Measurements from ENCODE around the gene ENTPD8.
"Not testable (repeated sequence)": the region's sequence is repeated elsewhere in the genome, so short reads cannot be mapped to it uniquely, and the experiment has no call there.

Gene ENTPD8

GRCh38 chr9:137390553-137391410, 50.4 kb downstream of the ENTPD8 start:
- no peak for DNase-seq

GRCh38 chr9:137389428-137389746, 51.8 kb downstream of the ENTPD8 start:
- DNase-seq = no peak

- DNase-seq = no peak
These were observed 52.3 kb downstream of the ENTPD8 start for GRCh38 chr9:137388589-137389427.

GRCh38 chr9:137387891-137388560, 53.1 kb downstream of the ENTPD8 start:
- DNase-seq = no peak

GRCh38 chr9:137387114-137387890, 53.9 kb downstream of the ENTPD8 start:
- no peak for DNase-seq

GRCh38 chr9:137386507-137387113, 54.5 kb downstream of the ENTPD8 start:
- not testable (repeated sequence) for DNase-seq

GRCh38 chr9:137385061-137385655, 56.0 kb downstream of the ENTPD8 start:
- no peak for DNase-seq
